SU-DHL-6 (cell line): ENCODE results near the gene TRMT1.

Experiments used
- H2AFZ ChIP-seq: fragments of 200-600 bp; sonication (generic); 2 replicates; pipeline ENCODE4 v1.6.1; 2014; ENCODE audit warnings: low read depth, mild to moderate bottlenecking, moderate library complexity, mixed read lengths, antibody characterized with exemption, low read length; ENCODE audit not compliant: severe bottlenecking
- H3F3A ChIP-seq: fragments of 200-600 bp; shearing (Covaris generic); 2 replicates; pipeline ENCODE4 v1.6.0; 2016; ENCODE audit warnings: antibody characterized with exemption, mild to moderate bottlenecking; ENCODE audit not compliant: insufficient read depth
- H3K27ac ChIP-seq: fragments of 200-600 bp; sonication (generic); 2 replicates; pipeline ENCODE4 v1.5.1; 2016; ENCODE audit warnings: low read depth, mild to moderate bottlenecking, low read length, moderate library complexity, mixed read lengths
- H3K27me3 ChIP-seq: fragments of 200-600 bp; sonication (generic), shearing (Covaris generic); 2 replicates; pipeline ENCODE4 v1.6.0; 2014; ENCODE audit warnings: mild to moderate bottlenecking, low read length
- H3K36me3 ChIP-seq: fragments of 200-600 bp; sonication (generic); 2 replicates; pipeline ENCODE4 v1.6.1; 2014; ENCODE audit warnings: mild to moderate bottlenecking, low read length, mixed read lengths
- H3K4me2 ChIP-seq: fragments of 300-600, 200-600 bp; shearing (Covaris generic), sonication (generic); 2 replicates; pipeline ENCODE4 v1.6.0; 2014; ENCODE audit warnings: low read length, low read depth, mild to moderate bottlenecking; ENCODE audit not compliant: poor library complexity, severe bottlenecking
- H3K4me3 ChIP-seq: fragments of 200-600 bp; sonication (generic); 2 replicates; pipeline ENCODE4 v1.5.1; 2014; ENCODE audit warnings: antibody characterized with exemption, low read length, mild to moderate bottlenecking, mixed read lengths; ENCODE audit not compliant: insufficient read depth, poor library complexity, severe bottlenecking
- H3K79me2 ChIP-seq: fragments of 200-600 bp; sonication (generic); 2 replicates; pipeline ENCODE4 v1.6.1; 2014; ENCODE audit warnings: mild to moderate bottlenecking, low read length, moderate library complexity; ENCODE audit not compliant: insufficient read depth
- H3K9ac ChIP-seq: fragments of 200-600 bp; sonication (generic); 2 replicates; pipeline ENCODE4 v1.7.0; 2014; ENCODE audit warnings: mild to moderate bottlenecking, low read length
- H3K9me2 ChIP-seq: fragments of 200-600 bp; sonication (generic); replicated peaks from 2 replicates; pipeline ENCODE4 v1.6.1; 2014; ENCODE audit warnings: low read length; ENCODE audit not compliant: insufficient read depth
- H3K9me3 ChIP-seq: fragments of 200-600 bp; sonication (generic); 2 replicates; pipeline ENCODE4 v1.6.1; 2014; ENCODE audit warnings: low read length, mixed read lengths; ENCODE audit not compliant: insufficient read depth
- H4K20me1 ChIP-seq: fragments of 200-600 bp; sonication (generic); 2 replicates; pipeline ENCODE4 v1.6.1; 2014; ENCODE audit warnings: low read depth, mild to moderate bottlenecking, antibody characterized with exemption, low read length, moderate library complexity, mixed read lengths
- EZH2phosphoT487 ChIP-seq: fragments of 200-600 bp; sonication (generic), shearing (Covaris generic); conservative IDR thresholded peaks from 2 replicates; pipeline ENCODE4 v1.6.1; 2018; ENCODE audit warnings: mild to moderate bottlenecking, antibody characterized with exemption, low read length, moderate library complexity, mixed read lengths
- TF ChIP-seq, protein P1 (sequence below): fragments of 200-600 bp; sonication (generic); IDR thresholded peaks from one replicate; pipeline ENCODE4 v1.5.1; 2017; ENCODE audit warnings: antibody characterized with exemption, mild to moderate bottlenecking, low read length, moderate library complexity; ENCODE audit not compliant: insufficient read depth, poor library complexity, severe bottlenecking

Gene TRMT1

GRCh38 chr19:13066933-13067807 lies 49.4 kb downstream of the TRMT1 start:
- Histone ChIP-seq H3K27me3 (no peaks in the 10 kb centered on the region), H3K4me3 (no peak overlapping the region)

DNA sequence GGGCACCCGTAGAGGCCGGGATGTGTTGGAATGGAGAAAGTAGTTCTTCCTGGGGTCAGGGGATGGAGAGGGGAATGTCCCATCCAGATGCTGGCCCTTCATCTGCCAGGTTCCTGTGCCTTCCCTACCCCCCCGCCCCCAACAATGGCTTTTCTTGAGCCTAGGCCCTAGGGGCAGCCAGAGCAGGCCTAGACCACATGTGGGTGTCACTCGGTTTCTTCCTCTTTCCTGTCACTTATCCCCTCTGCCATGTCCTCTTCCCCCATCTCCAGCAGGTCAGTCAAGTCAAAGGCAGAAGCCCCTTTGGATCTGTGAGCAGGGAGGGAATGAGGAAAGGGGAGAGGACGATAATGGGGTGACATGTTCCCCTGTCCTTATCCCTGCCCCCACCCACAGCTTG lies 50.3 kb downstream of the TRMT1 start:
- Histone ChIP-seq H3F3A (no peaks in the 10 kb centered on the region), H3K4me2 (no peak overlapping the region), H3K4me3 (no peak overlapping the region), H4K20me1 (no peaks in the 10 kb centered on the region), H3K79me2 (no peaks in the 10 kb centered on the region), H3K9ac (no peak overlapping the region), H3K27me3 (no peaks in the 10 kb centered on the region), H3K27ac (no peak overlapping the region), H3K9me2 (no peaks in the 10 kb centered on the region), H2AFZ (no peak overlapping the region), H3K36me3 (no peaks in the 10 kb centered on the region), H3K9me3 (no peaks in the 10 kb centered on the region)
- TF ChIP-seq EZH2phosphoT487: no peak
- TF ChIP-seq, protein P1, sequence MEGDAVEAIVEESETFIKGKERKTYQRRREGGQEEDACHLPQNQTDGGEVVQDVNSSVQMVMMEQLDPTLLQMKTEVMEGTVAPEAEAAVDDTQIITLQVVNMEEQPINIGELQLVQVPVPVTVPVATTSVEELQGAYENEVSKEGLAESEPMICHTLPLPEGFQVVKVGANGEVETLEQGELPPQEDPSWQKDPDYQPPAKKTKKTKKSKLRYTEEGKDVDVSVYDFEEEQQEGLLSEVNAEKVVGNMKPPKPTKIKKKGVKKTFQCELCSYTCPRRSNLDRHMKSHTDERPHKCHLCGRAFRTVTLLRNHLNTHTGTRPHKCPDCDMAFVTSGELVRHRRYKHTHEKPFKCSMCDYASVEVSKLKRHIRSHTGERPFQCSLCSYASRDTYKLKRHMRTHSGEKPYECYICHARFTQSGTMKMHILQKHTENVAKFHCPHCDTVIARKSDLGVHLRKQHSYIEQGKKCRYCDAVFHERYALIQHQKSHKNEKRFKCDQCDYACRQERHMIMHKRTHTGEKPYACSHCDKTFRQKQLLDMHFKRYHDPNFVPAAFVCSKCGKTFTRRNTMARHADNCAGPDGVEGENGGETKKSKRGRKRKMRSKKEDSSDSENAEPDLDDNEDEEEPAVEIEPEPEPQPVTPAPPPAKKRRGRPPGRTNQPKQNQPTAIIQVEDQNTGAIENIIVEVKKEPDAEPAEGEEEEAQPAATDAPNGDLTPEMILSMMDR: no peak

More at GRCh38 chr19:13066933-13067807, 49.4 kb downstream of the TRMT1 start:
- H2AFZ ChIP-seq: no peak overlapping the region
- no peak for TF ChIP-seq EZH2phosphoT487
- TF ChIP-seq, protein P1: no peak
- H3F3A ChIP-seq: no peaks in the 10 kb centered on the region
- no peaks in the 10 kb centered on the region for H3K9me2 ChIP-seq
- H3K27ac ChIP-seq: no peak overlapping the region
- no peak overlapping the region for H3K4me2 ChIP-seq
- no peaks in the 10 kb centered on the region for H3K79me2 ChIP-seq
- H3K36me3 ChIP-seq: no peaks in the 10 kb centered on the region
- H4K20me1 ChIP-seq: no peaks in the 10 kb centered on the region
- H3K9me3 ChIP-seq: no peaks in the 10 kb centered on the region
- H3K9ac ChIP-seq: no peak overlapping the region

DNA sequence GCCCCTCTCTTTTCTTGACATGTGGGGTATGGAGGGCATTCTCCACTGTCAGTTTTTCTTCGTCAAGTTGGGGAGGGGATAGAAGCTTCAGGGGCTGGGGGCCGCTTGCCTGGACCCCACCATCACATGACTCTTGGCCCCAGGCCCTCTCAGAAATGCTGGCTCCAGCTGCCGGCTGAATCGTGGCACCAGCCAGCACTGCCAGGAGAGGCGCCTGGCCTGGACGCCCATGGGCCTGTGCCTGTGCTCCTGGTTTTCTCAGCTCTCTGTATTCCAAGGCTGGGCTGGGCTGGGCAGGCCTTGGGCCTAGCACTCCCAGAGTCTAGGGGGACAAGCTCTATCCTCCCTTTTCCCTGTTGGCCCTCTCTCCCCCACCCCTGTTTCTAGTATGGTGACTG lies 52.4 kb downstream of the TRMT1 start:
- Histone ChIP-seq H3K27me3 (no peaks in the 10 kb centered on the region), H2AFZ (no peak overlapping the region), H3K79me2 (no peaks in the 10 kb centered on the region), H3K27ac (no peak overlapping the region), H3K36me3 (no peaks in the 10 kb centered on the region), H3K9me2 (no peaks in the 10 kb centered on the region), H3K9ac (no peak overlapping the region), H3F3A (no peaks in the 10 kb centered on the region), H3K4me2 (no peak overlapping the region), H3K4me3 (no peak overlapping the region), H4K20me1 (no peaks in the 10 kb centered on the region), H3K9me3 (no peaks in the 10 kb centered on the region)
- TF ChIP-seq, protein P1: no peak
- TF ChIP-seq EZH2phosphoT487: no peak
